ENCODE measurements around the gene C8A. TPM values are rescaled to one million over a fixed set of nuclear protein-coding genes. Genes with fewer than 3 reads are reported as not detected.

The C8A gene
- total RNA-seq, 6 donors from 2014 or later: 0.09 TPM; not detected in 5

DNA sequence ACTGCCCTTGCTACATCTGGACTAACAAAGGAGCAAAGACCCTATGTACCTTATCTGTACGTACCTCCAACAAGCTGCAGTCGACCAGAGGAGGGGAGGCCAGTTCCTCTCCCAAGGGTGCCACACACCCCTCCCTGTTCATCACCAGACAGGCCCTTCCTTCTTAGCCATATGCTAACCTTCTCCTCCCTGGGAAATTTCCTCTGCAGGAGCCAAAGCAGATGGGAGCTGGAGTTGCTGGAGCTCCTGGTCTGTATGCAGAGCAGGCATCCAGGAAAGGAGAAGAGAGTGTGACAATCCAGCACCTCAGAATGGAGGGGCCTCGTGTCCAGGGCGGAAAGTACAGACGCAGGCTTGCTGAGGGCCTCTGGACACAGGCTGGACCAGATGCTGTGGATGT lies 62.8 kb downstream of the C8A start:
- no peaks in the 10 kb centered on the region for H3K36me3 ChIP-seq
- no peaks in the 10 kb centered on the region for H3K27me3 ChIP-seq
- H3K4me3 ChIP-seq: no peak overlapping the region
- TF ChIP-seq POLR2AphosphoS5 (IDR thresholded peaks at IDR 0.05): no peak
- no peak for TF ChIP-seq CTCF (IDR thresholded peaks at IDR 0.05)
- no peak overlapping the region for H3K27ac ChIP-seq
- H3K4me1 ChIP-seq: peaks cover 0 to 3% (median 0%) of the 10 kb centered on the region in 4 donors
- no peak for DNase-seq
- WGBS, 2 donors: 77 to 86% methylated on average over 5 of the region's 5 CpGs
- H3K9me3 ChIP-seq: no peaks in the 10 kb centered on the region
- ATAC-seq (ENCODE audit: low FRiP score in 2 of 2): no peak

- H3K36me3 ChIP-seq: no peaks in the 10 kb centered on the region
- TF ChIP-seq POLR2AphosphoS5 (IDR thresholded peaks at IDR 0.05) (no peak), POLR2A (IDR thresholded peaks at IDR 0.05) (no peak), CTCF (IDR thresholded peaks at IDR 0.05) (no peak), EP300 (IDR thresholded peaks at IDR 0.05) (no peak)
- no peak overlapping the region for H3K4me3 ChIP-seq
- ATAC-seq (ENCODE audit: low FRiP score in 2 of 2) (peak in 1 of 2 donors; percentile 56), DNase-seq (no peak)
- no peaks in the 10 kb centered on the region for H3K9me3 ChIP-seq
- peak overlapping the region in 1 of 4 donors; percentile 10 for H3K27ac ChIP-seq
- H3K4me1 ChIP-seq: peaks cover 0 to 3% (median 0%) of the 10 kb centered on the region in 4 donors
- no peaks in the 10 kb centered on the region for H3K27me3 ChIP-seq
- 66 to 68% methylated on average over 2 of the region's 2 CpGs for WGBS, 2 donors
Observed at GRCh38 chr1:56920591-56921001, 66.0 kb downstream of the C8A start.

GRCh38 chr1:56921479-56921878 lies 66.9 kb downstream of the C8A start:
- Histone ChIP-seq H3K4me1 (peaks cover 0 to 3% (median 0%) of the 10 kb centered on the region in 4 donors), H3K9me3 (no peaks in the 10 kb centered on the region), H3K27me3 (no peaks in the 10 kb centered on the region), H3K36me3 (no peaks in the 10 kb centered on the region), H3K27ac (no peak overlapping the region), H3K4me3 (no peak overlapping the region)
- 33 to 42% methylated on average over 1 of the region's 1 CpG for whole genome bisulfite sequencing, 2 donors
- ATAC-seq (ENCODE audit: low FRiP score in 2 of 2) (no peak), DNase-seq (no peak)
- TF ChIP-seq EP300 (IDR thresholded peaks at IDR 0.05) (no peak), POLR2A (IDR thresholded peaks at IDR 0.05) (no peak), POLR2AphosphoS5 (IDR thresholded peaks at IDR 0.05) (no peak), CTCF (IDR thresholded peaks at IDR 0.05) (no peak)

GRCh38 chr1:56922070-56922469 lies 67.5 kb downstream of the C8A start:
- DNase-seq: no peak
- Histone ChIP-seq H3K9me3 (no peaks in the 10 kb centered on the region), H3K4me3 (no peak overlapping the region), H3K4me1 (peaks cover 0 to 3% (median 0%) of the 10 kb centered on the region in 4 donors), H3K27me3 (no peaks in the 10 kb centered on the region), H3K27ac (no peak overlapping the region), H3K36me3 (no peaks in the 10 kb centered on the region)
- TF ChIP-seq POLR2AphosphoS5 (IDR thresholded peaks at IDR 0.05) (no peak), POLR2A (IDR thresholded peaks at IDR 0.05) (no peak), CTCF (IDR thresholded peaks at IDR 0.05) (no peak), EP300 (IDR thresholded peaks at IDR 0.05) (no peak)
- 81 to 91% methylated on average over 4 of the region's 4 CpGs for WGBS, 2 donors
- no peak for ATAC-seq (ENCODE audit: low FRiP score in 2 of 2)

GRCh38 chr1:56922507-56922906 lies 67.9 kb downstream of the C8A start:
- no peak for ATAC-seq (ENCODE audit: low FRiP score in 2 of 2)
- no peak for DNase-seq

More at GRCh38 chr1:56922507-56922906, 67.9 kb downstream of the C8A start:
- Histone ChIP-seq H3K27me3 (no peaks in the 10 kb centered on the region), H3K36me3 (no peaks in the 10 kb centered on the region), H3K27ac (no peak overlapping the region), H3K9me3 (no peaks in the 10 kb centered on the region), H3K4me1 (peaks cover 0 to 3% (median 0%) of the 10 kb centered on the region in 4 donors), H3K4me3 (no peak overlapping the region)
- TF ChIP-seq POLR2A (IDR thresholded peaks at IDR 0.05): no peak
- no peak for TF ChIP-seq POLR2AphosphoS5 (IDR thresholded peaks at IDR 0.05)
- no peak for TF ChIP-seq CTCF (IDR thresholded peaks at IDR 0.05)
- no peak for TF ChIP-seq EP300 (IDR thresholded peaks at IDR 0.05)
- 95 to 100% methylated on average over 1 of the region's 1 CpG for WGBS, 2 donors
